Forelimb muscle (tissue), 1 donor: Measurements from ENCODE around the gene UBR4. TPM values are rescaled to one million over a fixed set of nuclear protein-coding genes. Genes with fewer than 3 reads are reported as not detected.

Experiments used
- DNase-seq: peaks from one replicate; pipeline ENCODE4 v3.0.0-alpha.2; 2013; ENCODE audit warnings: low read depth
- polyA plus RNA-seq: library from polyadenylated mRNA; unstranded; fragments of 120-200 nt; gene quantifications from one replicate; pipeline ENCODE4 v1.2.1, GENCODE V29; 2013; ENCODE audit not compliant: insufficient read length

Gene UBR4
- polyA plus RNA-seq, 1 donor, result 71.2 TPM

DNA sequence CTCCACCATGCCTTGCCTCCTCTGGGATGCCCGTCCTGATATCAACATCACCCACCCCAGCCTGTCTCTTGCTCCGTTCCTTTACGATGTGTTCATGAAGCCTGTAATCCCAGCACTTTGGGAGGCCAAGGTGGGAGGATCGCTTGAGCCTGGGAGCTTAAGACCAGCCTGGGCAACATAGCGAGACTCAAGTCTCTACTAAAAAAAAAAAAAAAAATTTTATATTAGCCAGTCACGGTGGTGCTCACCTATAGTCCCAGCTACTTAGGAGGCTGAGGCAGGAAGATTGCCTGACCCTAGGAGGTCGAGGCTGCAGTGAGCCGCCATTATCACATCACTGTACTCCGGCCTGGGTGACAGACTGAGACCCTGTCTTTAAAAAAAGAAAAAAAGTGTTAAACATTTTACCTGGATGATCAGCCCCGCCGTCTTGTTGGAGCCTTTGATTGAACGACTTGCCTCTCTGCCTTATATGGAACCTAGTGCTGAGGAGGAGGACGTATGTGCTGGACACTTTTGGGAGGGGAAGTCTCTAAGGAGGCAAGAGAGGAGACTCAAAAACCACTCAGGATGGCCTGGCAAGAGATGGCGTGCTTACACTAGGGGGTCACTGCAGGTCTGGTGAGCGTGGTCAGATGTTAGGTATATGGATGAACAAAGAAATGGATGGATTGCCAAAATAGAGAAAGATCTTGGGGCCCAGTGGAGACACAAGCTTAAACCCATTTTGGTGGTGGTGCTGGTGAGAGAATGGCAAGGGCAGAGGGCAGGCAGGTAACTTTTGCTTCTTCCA is 173.1 kb downstream of the UBR4 start:
- DNase-seq, result no peak

DNA sequence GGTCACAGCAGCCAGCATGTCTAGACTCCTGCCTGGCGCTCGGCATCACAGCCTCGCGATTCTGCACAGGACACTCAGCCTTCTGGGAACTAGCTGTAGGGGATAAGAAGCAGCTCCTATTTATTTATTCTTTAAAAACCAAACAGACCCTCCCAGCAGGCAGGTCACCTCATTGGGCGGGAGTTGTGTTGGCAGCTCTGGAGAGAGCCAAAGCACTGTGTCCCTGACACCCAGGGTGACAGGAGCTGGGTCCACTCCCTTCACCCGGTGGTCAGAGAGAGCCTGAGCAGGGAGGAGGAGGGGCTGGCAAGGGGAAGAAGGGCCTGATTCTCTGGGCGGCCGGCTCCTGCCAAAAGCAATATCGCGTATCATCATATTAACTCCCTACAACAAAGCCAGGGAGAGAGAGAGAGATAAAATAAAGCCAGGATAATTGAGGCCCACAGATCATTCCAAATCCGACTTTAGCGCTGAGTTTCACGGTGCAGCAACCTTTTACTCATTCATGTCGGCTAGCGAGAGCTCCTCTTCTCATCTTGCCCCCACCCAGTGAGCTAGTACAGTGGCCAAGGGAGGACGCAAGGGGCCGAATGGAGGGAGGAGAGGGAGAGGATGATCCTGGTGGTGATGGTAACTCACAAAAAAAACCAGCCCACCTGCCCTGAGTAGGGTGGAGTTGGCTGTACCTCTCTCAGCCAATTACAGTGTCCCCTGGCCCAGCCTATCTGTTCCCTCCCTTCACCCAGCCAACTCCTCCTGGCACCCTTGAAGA is 173.8 kb downstream of the UBR4 start:
- DNase-seq, result no peak

DNA sequence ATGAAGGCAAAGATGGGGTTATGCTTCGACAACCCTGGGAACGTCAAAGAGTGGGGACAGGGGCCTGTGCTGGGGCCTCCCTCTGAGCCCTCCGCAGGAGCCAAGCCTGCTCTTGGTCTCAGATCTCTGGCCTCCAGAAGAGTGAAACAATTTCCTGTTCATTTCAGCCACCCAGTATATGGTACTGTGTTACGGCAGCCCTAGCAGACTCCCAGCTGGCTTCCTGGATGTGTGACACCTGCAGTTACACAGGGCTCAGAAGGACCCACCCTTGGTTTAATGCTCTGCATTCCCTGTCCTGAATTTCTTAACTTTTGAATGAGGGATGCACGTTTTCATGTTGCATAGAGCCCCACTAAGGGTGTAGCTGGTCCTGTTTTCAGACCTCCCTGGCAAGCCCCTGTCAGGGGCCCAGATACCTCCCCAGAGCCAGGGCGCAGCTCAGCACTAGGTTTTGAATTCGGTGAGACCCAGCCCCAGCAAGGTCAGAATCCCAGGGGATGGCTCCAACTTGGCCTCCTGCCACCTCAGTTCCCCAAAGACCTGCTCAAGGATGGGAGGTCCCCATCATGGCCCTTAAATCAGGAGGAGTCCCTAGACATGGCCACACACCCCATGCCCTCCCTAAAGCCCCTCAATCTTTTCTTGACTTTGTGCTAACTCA is 174.6 kb downstream of the UBR4 start:
- no peak for DNase-seq

DNA sequence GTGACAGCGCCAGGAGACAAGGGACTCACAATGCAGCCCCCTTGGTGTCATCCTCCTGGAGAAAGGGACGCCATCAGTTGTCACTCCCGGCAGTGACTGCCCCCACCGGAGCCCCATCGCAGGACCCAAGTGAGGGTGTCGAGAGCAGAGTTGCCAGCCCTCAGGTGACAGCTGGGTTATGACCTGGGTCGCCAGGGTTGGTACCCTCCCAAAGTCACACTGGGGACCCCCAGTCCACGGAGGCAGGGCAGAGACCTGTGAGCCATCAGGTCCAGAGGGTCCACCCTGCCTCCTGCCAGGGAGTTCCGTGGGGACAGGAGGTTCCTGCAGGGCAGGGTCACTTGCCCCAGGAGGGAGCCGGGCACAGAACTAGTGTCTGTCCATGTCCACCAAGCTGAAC is 175.3 kb downstream of the UBR4 start:
- DNase-seq, result no peak

DNA sequence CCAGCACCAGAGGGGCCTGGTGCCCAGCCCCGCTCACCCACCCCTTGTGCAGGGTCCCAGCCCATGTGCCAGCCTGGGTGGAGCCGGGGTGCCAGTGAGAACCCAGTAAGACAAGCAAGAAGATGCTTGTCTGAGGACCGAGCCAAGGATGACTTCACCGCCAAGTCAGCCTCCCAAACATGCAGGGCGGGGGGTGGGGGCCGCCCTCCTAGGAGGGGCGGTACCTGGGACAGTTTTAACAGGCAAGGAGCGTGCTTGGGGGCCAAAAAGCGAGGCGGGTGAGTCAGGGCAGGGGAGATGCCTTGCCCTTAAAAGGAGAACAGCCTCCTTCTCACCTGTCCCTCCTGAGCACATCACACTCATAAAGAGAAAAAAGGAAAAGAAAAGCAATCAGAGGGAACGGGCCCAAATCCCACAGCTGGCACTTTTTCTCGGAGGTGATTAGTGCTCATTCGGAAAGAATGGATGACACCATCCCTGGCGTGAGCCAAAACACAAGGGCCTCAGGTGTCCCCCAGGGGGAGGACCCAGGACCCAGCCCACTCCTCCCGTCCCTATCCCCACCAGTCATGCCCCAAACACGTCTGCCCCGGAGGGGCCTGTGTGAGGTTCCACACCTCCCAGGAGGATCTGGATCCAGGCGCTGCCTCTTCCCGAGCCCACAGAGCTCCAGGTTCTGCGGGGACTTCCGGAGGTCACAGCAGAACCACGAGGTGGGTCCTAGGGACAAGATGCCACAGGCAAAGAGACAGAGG is 176.0 kb downstream of the UBR4 start:
- DNase-seq, result no peak

DNA sequence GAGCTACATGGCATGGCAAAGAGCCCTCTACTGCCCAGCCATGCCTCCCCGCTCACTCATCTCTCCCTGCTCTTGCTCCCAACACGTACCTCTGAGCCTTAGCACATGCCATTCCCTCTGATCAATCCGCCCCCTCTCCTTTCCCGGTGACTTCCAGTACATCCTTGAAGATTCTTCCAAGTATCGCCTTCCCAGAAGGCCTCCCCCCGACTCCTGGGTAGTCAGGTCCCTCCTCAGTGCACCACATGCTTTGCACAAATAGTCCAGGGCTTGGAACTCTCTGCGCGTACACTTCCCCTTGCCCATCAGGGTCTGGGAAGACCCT is 176.6 kb downstream of the UBR4 start:
- DNase-seq, result no peak

DNA sequence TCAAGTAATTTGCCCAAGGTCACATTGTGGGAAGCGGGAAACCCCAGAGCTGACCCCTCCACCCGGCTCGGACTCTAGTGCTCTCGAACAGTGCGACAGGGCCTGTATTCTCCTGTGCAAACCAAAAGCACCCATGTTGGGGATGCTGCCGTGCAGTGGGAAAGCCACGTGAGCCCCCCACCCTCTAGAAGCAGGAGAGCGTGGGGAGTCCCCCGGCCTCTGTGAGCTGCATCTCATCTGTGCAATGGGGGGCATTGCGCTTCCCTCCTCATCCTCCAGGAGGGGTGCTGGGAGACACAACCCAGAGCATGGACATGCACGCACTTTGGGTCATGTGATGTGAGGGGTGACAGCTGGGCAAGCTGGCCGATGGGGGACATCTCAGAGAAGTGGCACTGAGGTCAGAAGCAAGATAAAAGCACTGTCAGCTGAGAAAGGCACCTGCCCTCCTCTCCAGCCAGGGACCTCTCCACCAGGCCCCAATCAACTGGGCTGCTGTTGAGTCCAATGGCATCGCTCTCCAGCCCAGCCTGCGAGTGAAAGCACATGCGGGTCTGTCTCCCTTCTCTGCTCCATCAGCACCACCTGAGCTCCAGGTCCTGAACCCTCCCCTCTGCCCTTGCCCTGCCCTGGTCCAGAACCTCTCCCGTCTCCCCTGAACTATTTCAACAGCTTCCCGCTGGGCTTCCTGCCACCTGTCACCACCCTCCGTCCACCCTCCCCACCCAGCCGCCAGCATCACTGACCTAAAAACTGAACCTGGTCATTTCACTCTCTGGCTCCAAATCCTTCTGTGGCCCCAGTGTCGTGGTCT is 177.2 kb downstream of the UBR4 start:
- no peak for DNase-seq

DNA sequence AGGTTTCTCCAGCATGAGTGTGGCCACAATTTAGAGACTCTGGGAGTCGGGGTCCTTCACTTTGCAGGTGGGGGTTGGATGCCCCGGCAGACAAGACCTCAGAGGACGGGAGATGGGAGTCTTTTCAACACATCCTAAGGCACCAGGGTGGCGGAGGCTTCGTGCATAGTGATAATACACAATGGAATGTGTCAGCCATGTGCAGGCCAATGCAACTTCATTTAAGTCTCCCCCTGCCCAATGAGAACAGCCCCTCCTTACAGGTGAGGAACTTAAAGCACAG is 177.7 kb downstream of the UBR4 start:
- DNase-seq, result no peak

DNA sequence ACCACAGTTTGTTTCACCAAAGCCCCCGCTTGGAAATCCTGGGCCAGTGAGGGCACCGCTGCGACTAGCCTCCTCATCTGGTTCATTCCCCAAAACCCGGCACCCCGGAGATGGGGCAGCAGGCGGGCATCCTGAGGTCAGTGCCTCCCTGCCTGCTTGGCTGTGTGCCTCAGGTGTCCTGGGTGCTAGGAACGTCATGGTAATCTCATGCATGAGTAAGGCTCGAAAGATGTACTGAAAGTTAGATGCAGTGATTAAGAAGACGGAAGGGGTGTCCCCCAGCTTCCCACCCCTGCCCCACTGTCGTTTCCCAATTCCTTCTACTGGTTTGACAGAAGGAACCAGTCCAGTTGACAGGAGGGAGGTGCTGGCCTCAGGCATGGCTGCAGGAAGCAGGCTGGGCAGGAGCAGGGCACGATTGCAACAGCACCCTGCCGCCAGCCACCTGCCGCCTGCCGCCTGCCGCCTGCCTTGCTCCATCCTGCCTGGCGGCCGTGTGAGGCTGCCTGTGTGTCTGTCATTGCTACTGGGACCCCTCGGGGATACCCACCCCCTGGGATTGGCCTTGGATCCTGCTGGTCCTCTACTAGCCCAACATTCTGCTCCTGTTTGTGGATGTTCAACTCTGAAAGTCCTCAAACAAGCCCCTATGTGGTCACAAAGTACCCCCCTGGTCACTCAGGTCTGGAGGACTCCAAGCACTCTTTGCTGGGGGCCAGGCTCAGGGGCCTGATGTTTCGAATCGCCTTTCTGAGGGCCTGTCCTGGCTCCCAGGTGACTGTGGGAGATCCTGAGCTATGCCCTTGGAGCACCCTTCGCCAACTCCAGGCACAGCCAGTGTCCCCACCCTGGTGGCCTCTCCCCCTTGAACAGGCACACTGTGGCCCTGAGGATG is 180.6 kb downstream of the UBR4 start:
- DNase-seq, result no peak

DNA sequence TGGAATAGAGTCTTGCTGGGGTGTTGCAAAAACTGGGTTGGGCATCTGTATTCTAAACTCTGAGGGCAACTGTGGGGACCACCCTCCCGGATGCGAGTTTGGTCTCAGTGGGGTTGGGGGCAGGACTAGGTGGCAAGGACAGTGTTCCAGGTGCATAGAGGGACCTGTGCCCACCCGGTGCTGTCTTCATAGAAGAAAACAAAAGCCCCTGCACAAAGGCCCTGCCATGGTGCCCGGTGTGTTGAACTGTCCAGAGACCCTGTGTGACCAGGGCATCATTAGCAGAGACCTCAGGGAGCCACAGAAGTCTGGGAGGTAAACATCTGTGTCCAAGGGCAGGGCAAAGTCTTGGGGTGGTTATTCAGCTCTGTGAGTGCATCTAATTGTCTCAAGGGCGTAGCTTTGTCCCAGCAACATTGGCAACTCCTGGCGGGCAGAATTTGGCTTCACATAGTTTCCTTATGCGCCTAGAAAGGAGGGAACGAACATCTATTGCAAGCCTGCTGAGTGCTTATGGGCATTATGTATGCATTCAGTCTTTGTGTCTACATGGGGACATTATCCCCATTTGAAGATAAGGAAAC is 181.4 kb downstream of the UBR4 start:
- DNase-seq, result no peak

DNA sequence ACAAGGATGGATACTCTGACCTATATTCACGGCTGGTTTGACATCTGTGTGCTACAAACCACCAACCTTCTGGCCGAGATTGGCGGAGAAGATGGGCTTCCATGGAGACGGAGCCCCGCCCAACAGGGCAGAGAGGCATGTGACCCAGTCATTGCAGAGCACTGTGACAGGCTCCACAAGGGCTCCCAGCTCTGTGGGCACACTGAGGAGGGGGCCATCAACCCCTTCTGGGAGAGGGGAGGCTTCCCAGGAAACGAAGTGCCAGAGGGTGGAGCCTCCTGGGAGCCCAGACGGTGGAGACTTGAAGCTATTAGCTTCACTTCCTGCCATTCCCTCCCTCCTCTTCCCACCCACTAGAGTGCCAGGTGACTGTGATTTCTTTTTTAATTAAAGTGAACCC is 182.0 kb downstream of the UBR4 start:
- DNase-seq, result no peak

Other genes with a start within 250 kb of the UBR4 start
- gene EMC1, start 41.3 kb upstream of the UBR4 start, polyA plus RNA-seq, result 36.3 TPM
- gene MRTO4, start 41.5 kb upstream of the UBR4 start, polyA plus RNA-seq, result 27.0 TPM
- gene AKR7A3, start 78.5 kb upstream of the UBR4 start, polyA plus RNA-seq, result 1.4 TPM
- gene AKR7A2, start 101.9 kb upstream of the UBR4 start, polyA plus RNA-seq, result 45.3 TPM
- gene SLC66A1, start 102.1 kb upstream of the UBR4 start, polyA plus RNA-seq, result 9.3 TPM